ENCODE data around the gene CRK.
"Not testable (repeated sequence)": the region's sequence is repeated elsewhere in the genome, so short reads cannot be mapped to it uniquely, and the experiment has no call there.

DNA sequence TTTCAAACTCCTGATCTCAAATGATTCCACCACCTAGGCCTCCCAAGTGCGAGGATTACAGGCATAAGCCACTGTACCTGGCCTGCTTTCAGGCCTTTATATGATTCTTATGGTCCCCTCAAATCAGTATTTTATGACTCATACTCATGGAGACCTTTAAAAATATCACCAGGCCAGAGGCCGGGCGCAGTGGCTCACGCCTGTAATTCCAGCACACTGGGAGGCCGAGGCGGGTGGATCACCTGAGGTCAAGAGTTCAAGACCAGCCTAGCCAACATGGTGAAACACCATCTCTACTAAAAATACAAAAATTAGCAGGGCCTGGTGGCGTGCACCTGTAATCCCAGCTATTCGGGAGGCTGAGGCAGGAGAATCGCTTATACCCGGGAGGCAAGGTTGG, 37.6 kb downstream of the CRK start:
- TF ChIP-seq BHLHE40 (IDR thresholded peaks at IDR 0.05; ENCODE audit: borderline replicate concordance in 1 of 2, low read depth in 2 of 2, low read length in 1 of 2); JUND (IDR thresholded peaks at IDR 0.05; ENCODE audit: low read depth, low read length); POLR2A (IDR thresholded peaks at IDR 0.05; ENCODE audit: low read depth, low read length); PAX8 (IDR thresholded peaks at IDR 0.05): not testable (repeated sequence)
- TF ChIP-seq, protein P1, sequence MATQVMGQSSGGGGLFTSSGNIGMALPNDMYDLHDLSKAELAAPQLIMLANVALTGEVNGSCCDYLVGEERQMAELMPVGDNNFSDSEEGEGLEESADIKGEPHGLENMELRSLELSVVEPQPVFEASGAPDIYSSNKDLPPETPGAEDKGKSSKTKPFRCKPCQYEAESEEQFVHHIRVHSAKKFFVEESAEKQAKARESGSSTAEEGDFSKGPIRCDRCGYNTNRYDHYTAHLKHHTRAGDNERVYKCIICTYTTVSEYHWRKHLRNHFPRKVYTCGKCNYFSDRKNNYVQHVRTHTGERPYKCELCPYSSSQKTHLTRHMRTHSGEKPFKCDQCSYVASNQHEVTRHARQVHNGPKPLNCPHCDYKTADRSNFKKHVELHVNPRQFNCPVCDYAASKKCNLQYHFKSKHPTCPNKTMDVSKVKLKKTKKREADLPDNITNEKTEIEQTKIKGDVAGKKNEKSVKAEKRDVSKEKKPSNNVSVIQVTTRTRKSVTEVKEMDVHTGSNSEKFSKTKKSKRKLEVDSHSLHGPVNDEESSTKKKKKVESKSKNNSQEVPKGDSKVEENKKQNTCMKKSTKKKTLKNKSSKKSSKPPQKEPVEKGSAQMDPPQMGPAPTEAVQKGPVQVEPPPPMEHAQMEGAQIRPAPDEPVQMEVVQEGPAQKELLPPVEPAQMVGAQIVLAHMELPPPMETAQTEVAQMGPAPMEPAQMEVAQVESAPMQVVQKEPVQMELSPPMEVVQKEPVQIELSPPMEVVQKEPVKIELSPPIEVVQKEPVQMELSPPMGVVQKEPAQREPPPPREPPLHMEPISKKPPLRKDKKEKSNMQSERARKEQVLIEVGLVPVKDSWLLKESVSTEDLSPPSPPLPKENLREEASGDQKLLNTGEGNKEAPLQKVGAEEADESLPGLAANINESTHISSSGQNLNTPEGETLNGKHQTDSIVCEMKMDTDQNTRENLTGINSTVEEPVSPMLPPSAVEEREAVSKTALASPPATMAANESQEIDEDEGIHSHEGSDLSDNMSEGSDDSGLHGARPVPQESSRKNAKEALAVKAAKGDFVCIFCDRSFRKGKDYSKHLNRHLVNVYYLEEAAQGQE (IDR thresholded peaks at IDR 0.05; ENCODE audit: low read depth, low read length), result not testable (repeated sequence)
- TF ChIP-seq, protein P2, sequence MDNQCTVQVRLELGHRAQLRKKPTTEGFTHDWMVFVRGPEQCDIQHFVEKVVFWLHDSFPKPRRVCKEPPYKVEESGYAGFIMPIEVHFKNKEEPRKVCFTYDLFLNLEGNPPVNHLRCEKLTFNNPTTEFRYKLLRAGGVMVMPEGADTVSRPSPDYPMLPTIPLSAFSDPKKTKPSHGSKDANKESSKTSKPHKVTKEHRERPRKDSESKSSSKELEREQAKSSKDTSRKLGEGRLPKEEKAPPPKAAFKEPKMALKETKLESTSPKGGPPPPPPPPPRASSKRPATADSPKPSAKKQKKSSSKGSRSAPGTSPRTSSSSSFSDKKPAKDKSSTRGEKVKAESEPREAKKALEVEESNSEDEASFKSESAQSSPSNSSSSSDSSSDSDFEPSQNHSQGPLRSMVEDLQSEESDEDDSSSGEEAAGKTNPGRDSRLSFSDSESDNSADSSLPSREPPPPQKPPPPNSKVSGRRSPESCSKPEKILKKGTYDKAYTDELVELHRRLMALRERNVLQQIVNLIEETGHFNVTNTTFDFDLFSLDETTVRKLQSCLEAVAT (IDR thresholded peaks at IDR 0.05), result not testable (repeated sequence)
